Left lung (tissue), 10 donors: ENCODE results near the gene SLC38A8. TPM values are rescaled to one million over a fixed set of nuclear protein-coding genes. Genes with fewer than 3 reads are reported as not detected.

Source experiments
- ATAC-seq: fragments of 200-7000 bp; cut with Tn5 transposase; one replicate; pipeline ENCODE4 v1.9.1; 2020; ENCODE audit warnings: moderate library complexity
- DNase-seq, 4 donors: peaks; one replicate each; pipeline ENCODE4 v3.0.0-alpha.2; 2013 to 2020
- H3K27ac ChIP-seq, 2 donors: fragments of 200-600 bp; sonication (generic) in 1 of 2; one replicate each; pipeline versions ENCODE4 v1.5.0 to v1.8.0; 2020 to 2021
- H3K27me3 ChIP-seq, 2 donors: fragments of 200-600 bp; sonication (generic) in 1 of 2; one replicate each; pipeline versions ENCODE4 v1.5.0 to v1.8.0; 2020 to 2021
- H3K36me3 ChIP-seq, 2 donors: fragments of 200-600 bp; sonication (generic) in 1 of 2; one replicate each; pipeline versions ENCODE4 v1.5.0 to v1.8.0; 2020 to 2021
- H3K4me1 ChIP-seq, 2 donors: fragments of 200-600 bp; one replicate each; pipeline ENCODE4 v1.8.0; 2021
- H3K4me3 ChIP-seq, 2 donors: fragments of 200-600 bp; sonication (generic) in 1 of 2; one replicate each; pipeline versions ENCODE4 v1.5.0 to v1.8.0; 2020 to 2021; ENCODE audit warnings: mild to moderate bottlenecking in 1 of 2
- H3K9me3 ChIP-seq, 2 donors: fragments of 200-600 bp; sonication (generic) in 1 of 2; one replicate each; pipeline versions ENCODE4 v1.5.0 to v1.8.0; 2020 to 2021
- intact Hi-C, 2 donors: fragments of 100-400 bp; cut with DNase I; formaldehyde crosslinking; loops; one replicate each; pipeline versions ENCODE4 v1.11.2 to v1.14.2; 2022
- polyA plus RNA-seq, 6 donors: library from polyadenylated mRNA; unstranded; fragments of 120-200 nt; gene quantifications; one replicate each; pipeline ENCODE4 v1.2.1, GENCODE V29; 2013; ENCODE audit not compliant: insufficient read length in 6 of 6
- total RNA-seq, 2 donors: library from RNA; stranded (reverse); fragmentation: NEBNext Ultra II Directional; extraction: Animal tissue kit (Norgen Biotek cat#: 25700); gene quantifications; one replicate each; pipeline ENCODE4 v1.2.1, GENCODE V29; 2021
- TF ChIP-seq, protein P1 (sequence below), 2 donors: fragments of 200-600 bp; sonication (generic) in 1 of 2; IDR thresholded peaks; one replicate each; pipeline versions ENCODE4 v1.5.0 to v1.8.0; 2021; ENCODE audit warnings: antibody characterized with exemption in 2 of 2
- donor health status: DM: no; HTN: yes; CAD: no.
- donor health status: DM: no; HTN: no; CAD: no.

SLC38A8 gene
- total and polyA plus RNA-seq, 8 donors, result 0.65 TPM; not detected in 7

GRCh38 chr16:83974475-83974874, 68.1 kb downstream of the SLC38A8 start:
- no peak overlapping the region for H3K27ac ChIP-seq
- TF ChIP-seq, protein P1, sequence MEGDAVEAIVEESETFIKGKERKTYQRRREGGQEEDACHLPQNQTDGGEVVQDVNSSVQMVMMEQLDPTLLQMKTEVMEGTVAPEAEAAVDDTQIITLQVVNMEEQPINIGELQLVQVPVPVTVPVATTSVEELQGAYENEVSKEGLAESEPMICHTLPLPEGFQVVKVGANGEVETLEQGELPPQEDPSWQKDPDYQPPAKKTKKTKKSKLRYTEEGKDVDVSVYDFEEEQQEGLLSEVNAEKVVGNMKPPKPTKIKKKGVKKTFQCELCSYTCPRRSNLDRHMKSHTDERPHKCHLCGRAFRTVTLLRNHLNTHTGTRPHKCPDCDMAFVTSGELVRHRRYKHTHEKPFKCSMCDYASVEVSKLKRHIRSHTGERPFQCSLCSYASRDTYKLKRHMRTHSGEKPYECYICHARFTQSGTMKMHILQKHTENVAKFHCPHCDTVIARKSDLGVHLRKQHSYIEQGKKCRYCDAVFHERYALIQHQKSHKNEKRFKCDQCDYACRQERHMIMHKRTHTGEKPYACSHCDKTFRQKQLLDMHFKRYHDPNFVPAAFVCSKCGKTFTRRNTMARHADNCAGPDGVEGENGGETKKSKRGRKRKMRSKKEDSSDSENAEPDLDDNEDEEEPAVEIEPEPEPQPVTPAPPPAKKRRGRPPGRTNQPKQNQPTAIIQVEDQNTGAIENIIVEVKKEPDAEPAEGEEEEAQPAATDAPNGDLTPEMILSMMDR (IDR thresholded peaks at IDR 0.05), result no peak

GRCh38 chr16:83973581-83974385, 68.8 kb downstream of the SLC38A8 start:
- Histone ChIP-seq H3K4me3 (no peak overlapping the region), H3K27ac (no peak overlapping the region), H3K27me3 (peaks cover 0 to 38% of the 10 kb centered on the region in 2 donors), H3K9me3 (peaks cover 0 to 10% of the 10 kb centered on the region in 2 donors), H3K36me3 (no peaks in the 10 kb centered on the region), H3K4me1 (no peaks in the 10 kb centered on the region)
- intact Hi-C loops, result no loop called here
- TF ChIP-seq, protein P1 (IDR thresholded peaks at IDR 0.05), result no peak
- DNase-seq, result peak in 1 of 4 donors; percentile 43
- ATAC-seq, result no peak

More at GRCh38 chr16:83974475-83974874, 68.1 kb downstream of the SLC38A8 start:
- intact Hi-C loops, result no loop called here
- no peaks in the 10 kb centered on the region for H3K36me3 ChIP-seq
- peaks cover 0 to 11% of the 10 kb centered on the region in 2 donors for H3K9me3 ChIP-seq
- no peak overlapping the region for H3K4me3 ChIP-seq
- H3K4me1 ChIP-seq, result no peaks in the 10 kb centered on the region
- DNase-seq (no peak), ATAC-seq (no peak)
- peaks cover 0 to 31% of the 10 kb centered on the region in 2 donors for H3K27me3 ChIP-seq

- H3K4me3 ChIP-seq, result no peak overlapping the region
- no peak for ATAC-seq
- H3K27ac ChIP-seq, result no peak overlapping the region
- peaks cover 0 to 1% of the 10 kb centered on the region in 2 donors for H3K4me1 ChIP-seq
- H3K27me3 ChIP-seq, result peaks cover 0 to 42% of the 10 kb centered on the region in 2 donors
- peak in 1 of 4 donors; percentile 66 for DNase-seq
- intact Hi-C loops, result no loop called here
- peaks cover 0 to 3% of the 10 kb centered on the region in 2 donors for H3K9me3 ChIP-seq
- TF ChIP-seq, protein P1 (IDR thresholded peaks at IDR 0.05), result no peak
- no peaks in the 10 kb centered on the region for H3K36me3 ChIP-seq
Observed at GRCh38 chr16:83973077-83973476, 69.5 kb downstream of the SLC38A8 start.

- Histone ChIP-seq H3K27me3 (peaks cover 0 to 47% of the 10 kb centered on the region in 2 donors), H3K36me3 (no peaks in the 10 kb centered on the region), H3K27ac (no peak overlapping the region), H3K9me3 (no peaks in the 10 kb centered on the region), H3K4me3 (no peak overlapping the region), H3K4me1 (peaks cover 0 to 6% of the 10 kb centered on the region in 2 donors)
- no peak for ATAC-seq
- TF ChIP-seq, protein P1 (IDR thresholded peaks at IDR 0.05), result no peak
- intact Hi-C loops, result no loop called here
- DNase-seq, result no peak
Observed at GRCh38 chr16:83972256-83973008, 70.2 kb downstream of the SLC38A8 start.
